GM19324 (cell line): ENCODE measurements around the gene ZFR2.
"Not testable (repeated sequence)": the region's sequence is repeated elsewhere in the genome, so short reads cannot be mapped to it uniquely, and the experiment has no call there.

Experiments
- ATAC-seq: cut with Tn5 transposase; IDR thresholded peaks from one replicate; pipeline ENCODE4 v1.9.1; 2021; ENCODE audit warnings: mild to moderate bottlenecking, moderate library complexity; ENCODE audit not compliant: unreplicated experiment, low FRiP score

ZFR2 gene

GRCh38 chr19:3775831-3776230 is 93.0 kb downstream of the ZFR2 start:
- no peak for ATAC-seq

DNA sequence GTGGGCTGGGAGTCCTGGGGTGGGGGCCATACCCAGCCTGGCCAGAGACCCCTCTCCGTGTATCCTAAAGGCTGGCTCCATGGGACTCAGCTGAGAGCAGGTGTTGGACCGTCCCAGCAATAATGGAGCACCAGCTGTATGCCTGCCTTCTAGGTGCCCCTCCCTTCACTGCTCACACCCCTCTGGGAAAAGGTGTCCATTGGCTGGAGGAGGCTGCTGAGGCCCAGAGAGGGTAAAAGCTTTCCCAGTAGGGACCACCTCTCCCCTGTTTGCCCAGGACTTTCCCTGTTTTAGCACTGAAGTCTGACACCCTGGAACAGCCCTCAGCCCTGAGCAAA is 93.5 kb downstream of the ZFR2 start:
- no peak for ATAC-seq

- ATAC-seq, result no peak
Observed at GRCh38 chr19:3774621-3775373, 94.0 kb downstream of the ZFR2 start.

DNA sequence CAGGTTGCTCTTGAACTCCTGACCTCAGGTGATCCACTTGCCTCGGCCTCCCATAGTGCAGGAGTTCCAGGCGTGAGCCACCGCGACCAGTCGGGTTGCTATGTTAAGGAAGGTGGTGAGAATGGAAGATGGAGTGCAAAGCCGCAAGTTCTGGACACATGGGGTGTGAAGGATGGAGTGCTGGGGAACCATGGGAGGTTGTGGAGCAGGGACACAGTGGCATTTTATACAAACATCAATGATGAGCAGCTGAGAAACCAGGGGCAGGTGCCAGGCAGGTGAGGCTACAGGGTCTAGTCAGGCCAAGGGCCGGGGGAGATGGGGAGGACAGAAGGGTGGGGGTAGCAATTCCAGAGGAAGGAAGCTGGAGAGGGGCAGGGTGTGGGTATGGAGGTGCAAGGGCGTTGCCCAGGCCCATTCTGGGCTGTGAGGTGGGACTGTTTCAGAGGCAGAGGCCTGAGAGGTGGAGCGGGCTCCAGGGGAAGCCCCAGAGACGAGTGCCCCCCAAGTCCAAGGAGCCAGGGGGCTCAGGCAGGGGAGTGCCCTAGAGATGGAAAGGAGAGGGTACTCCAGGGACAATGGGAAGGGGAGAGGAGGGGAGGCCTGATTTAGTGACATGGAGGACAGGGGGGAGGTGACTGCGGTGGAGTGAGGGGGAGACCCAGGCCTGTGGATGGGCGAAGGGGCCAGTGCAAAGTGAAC is 94.9 kb downstream of the ZFR2 start:
- no peak for ATAC-seq

DNA sequence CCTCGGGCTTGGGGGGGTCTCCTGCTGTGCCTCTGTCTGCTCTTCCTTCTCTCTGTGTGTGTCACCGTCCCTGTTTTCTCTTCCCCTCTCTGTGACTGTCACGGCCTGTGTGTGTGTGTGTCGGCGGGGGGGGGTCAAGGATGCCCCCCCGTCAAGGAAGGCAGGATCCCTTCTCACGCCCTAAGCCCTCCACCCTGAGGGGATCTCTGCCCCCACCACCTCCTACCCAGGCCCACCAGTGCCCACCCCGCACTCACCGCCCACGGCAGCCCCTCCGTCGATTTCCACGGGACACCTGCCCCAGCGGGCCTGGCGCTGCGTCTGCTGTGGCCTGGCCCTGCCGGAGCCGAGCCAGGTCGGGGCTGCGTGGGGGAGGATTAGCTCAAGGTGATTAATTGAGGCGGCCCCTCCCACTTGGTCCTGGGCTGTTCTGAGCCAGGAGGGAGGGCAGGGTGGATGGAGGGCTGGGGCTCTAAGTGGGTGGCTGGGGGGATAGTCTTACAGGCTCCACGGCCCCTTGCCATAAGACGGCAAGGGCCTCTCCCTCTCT is 96.9 kb downstream of the ZFR2 start, which contains the start of gene RAX2:
Gene RAX2 (minus strand): TSS at position 323 of the 550 bp plus-strand sequence. CDS start 486 bp downstream, outside the sequence.
- ATAC-seq, result no peak

DNA sequence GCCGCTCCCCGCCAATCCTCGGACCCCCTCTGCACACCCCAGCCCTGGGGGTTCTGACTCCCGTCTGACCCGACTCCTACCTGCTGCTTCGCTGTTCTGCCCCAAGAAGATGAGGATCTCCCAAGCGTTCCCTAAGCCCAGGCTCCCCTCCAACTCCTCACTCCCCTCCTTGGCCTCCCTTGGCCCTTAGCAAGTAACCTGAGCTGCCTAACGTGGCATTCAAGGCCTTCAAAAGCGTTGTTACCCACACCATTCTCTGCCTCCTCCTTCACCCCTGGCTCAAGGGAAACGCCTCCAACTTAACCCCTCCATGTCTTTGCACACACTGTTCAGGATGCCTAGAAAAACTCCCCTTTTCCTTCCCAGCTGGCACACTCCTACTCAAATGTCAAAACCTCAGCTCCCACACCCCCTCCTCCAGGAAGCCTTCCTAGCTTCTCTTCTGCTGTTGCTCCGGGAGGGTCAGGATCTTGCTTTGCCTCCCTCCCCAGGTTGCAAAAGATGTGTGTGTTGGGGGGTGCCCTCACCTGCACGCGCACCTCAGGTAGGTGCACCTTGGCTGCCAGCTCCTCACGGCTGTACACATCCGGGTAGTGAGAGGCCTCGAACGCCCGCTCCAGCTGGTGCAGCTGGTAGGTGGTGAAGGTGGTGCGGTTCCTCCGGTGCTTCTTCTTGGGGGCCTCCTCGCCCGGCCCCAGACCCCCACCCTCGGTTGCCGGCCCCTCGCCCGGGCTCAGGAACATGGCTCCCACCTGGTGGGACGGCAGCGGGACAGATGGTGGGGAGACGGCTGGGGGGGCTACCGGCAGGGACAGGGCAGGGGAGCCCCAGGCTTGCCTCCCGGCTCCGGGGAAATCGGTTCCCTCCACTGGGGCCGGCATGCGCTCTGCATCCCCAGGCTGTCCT is 97.6 kb downstream of the ZFR2 start:
- ATAC-seq, result no peak

DNA sequence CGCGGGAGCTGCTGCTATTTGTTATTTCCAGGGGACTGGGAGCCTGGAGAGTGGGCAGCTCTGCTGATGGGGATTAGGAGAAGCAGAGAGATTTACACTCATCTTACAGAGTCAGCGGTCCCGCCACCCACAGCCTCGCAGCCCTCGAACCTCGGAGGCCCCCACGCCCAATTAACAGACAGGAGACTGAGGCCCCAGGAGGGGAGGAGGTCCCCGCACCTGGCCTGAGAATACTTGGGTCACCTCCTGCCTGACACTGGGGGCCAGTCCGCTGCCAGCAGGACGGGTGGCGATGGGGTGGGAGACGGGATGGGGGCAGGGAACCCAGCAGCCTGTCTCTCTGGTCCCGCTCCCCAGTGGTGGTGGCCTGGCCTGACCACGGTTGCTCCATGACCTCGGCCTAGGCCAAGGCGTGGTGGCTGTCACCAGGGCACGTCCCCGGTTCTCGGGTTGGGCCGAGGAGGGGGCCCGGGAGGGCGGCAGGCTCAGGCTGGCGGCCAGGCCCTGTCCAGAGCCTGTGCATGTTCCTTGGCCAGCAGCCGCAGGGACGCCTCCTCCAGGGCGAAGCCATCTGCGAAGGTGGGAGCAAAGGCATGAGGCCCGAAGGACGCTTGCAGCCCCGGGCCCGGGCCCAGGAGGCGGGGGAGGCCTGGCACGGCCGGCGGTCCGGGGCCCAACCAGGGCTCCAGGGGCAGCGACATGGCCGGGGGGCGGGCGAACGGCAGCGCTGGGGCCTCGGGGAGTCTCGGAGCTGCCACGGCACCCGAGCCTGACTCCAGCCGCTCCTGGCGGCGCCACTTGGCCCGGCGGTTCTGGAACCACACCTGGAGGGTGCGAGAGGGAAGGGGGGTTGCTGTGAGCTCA is 98.5 kb downstream of the ZFR2 start:
- no peak for ATAC-seq

DNA sequence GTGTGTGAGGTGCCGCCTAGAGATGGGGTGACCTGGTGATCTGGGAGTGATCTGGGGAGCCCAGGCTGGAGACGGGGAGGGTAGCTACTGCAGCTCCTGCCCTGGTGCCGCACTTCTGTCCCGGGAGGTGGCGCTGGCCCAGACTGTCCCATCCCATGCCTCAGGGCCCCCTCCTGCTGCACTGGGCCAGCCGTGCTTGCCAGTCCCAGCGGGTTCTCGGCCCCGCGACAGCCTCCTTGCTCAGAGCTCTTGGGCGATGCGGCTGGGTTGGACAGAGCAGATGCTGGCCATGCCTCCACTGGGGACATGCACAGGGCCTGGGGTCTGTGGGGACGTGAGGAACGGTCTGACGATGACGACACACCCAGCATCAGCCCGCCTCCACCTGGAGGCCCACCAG is 99.3 kb downstream of the ZFR2 start:
- ATAC-seq, result no peak

- ATAC-seq, result no peak
Observed at GRCh38 chr19:3768748-3769099, 100.1 kb downstream of the ZFR2 start.

- no peak for ATAC-seq
Observed at GRCh38 chr19:3768015-3768747, 100.7 kb downstream of the ZFR2 start.

GRCh38 chr19:3767050-3767449 is 101.8 kb downstream of the ZFR2 start:
- no peak for ATAC-seq

- ATAC-seq, result no peak
Observed at GRCh38 chr19:3766520-3766919, 102.3 kb downstream of the ZFR2 start.

DNA sequence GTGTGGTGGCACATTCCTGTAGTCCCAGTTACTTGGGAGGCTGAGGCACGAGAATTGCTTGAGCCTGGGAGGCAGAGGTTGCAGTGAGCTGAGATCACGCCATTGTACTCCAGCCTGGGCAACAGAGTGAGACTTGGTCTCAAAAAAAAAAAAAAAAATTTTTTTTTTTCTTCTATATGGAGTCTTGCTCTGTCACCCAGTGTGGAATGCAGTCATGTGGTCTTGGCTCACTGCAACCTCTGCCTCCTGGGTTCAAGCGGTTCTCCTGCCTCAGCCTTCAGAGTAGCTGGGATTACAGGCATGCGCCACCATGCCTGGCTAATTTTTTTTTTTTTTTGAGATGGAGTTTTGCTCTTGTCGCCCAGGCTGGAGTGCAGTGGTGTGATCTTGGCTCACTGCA is 103.1 kb downstream of the ZFR2 start:
- ATAC-seq, result not testable (repeated sequence)

DNA sequence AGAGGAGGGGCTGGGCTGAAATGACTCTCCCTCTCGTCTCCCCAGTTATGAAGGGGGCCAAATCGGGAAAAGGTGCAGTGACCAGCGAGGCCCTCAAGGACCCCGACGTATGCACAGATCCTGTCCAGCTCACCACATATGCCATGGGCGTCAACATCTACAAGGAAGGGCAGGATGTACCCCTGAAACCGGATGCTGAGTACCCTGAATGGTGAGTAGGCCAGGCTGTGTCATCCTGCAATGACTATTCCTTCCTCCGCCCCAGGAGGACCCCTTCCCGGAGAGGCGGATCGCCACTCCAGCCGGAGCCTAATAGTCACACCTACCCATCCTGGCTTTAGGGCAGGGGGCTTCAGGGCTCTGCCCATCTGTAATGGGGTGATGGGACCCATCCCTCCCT is 103.7 kb downstream of the ZFR2 start:
- no peak for ATAC-seq

- peak; percentile 84 for ATAC-seq
Observed at GRCh38 chr19:3762501-3763459, 106.1 kb downstream of the ZFR2 start, which contains the start of gene MRPL54. MRPL54 (plus strand) TSS chr19:3762682; CDS start chr19:3762701, 19 bp downstream.

DNA sequence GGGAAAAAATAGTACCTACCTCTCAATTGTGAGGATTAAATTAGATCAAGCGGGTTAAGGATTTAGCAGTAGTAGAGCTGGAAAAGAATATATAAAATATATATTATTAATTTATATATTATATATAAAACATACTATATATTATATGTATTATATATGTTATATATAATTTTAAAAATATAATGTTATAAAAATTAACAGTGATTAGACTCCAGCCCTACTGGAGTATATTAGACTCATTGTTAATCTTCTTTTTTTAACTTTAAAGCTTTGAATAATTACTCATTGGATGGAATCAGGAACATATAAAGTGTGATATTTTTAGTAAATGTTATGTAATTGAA is 106.7 kb downstream of the ZFR2 start:
- no peak for ATAC-seq

- ATAC-seq, result peak; percentile 58
Observed at GRCh38 chr19:3761382-3762129, 107.3 kb downstream of the ZFR2 start, which contains the start of gene APBA3. APBA3 (minus strand) TSS chr19:3761692; CDS start chr19:3760264, 1,428 bp downstream.
